Measurements from ENCODE around the gene CNBD2.
A peak's percentile ranks its signal among the peaks of the same experiment; 100 is the strongest.
"Not testable (repeated sequence)": the region's sequence is repeated elsewhere in the genome, so short reads cannot be mapped to it uniquely, and the experiment has no call there.

CNBD2 gene

GRCh38 chr20:36052117-36052513 is 83.7 kb downstream of the CNBD2 start:
- no peak for FAIRE-seq
- TF ChIP-seq TAF1 (IDR thresholded peaks at IDR 0.05; ENCODE audit: low read depth, low read length) (no peak), POLR2A (IDR thresholded peaks at IDR 0.05; ENCODE audit: low read depth, low read length) (no peak), PAX5 (IDR thresholded peaks at IDR 0.05; ENCODE audit: insufficient read depth, low read length, severe bottlenecking) (no peak), POLR2AphosphoS5 (IDR thresholded peaks at IDR 0.05; ENCODE audit: low read depth, low read length) (no peak), SPI1 (IDR thresholded peaks at IDR 0.05; ENCODE audit: low read depth, low read length) (no peak), POU2F2 (IDR thresholded peaks at IDR 0.05; ENCODE audit: low read depth, low read length) (no peak)

DNA sequence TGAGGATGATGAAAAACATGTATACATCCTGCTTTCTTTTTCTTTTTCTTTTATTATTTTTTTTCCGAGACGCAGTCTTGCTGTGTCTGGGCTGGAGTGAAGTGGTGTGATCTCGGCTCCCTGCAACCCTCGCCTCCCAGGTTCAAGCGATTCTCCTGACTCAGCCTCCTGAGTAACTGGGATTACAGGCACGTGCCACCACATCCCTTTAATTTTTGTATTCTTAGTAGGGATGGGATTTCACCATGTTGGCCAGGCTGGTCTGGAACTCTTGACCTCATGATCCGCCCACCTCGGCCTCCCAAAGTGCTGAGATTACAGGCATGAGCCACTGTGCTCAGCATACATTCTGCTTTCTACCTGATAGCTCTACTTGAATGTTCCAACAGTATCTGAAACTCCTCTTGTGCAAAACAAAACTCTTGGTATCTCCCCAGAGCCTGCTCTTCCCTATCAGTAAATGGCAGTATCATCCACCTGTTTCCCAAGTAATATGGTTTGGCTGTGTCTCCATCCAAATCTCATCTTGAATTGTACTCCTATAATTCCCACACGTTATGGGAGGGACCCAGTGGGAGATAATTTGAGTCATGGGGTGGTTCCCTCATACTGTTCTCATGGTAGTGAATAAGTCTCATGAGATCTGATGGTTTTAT is 85.6 kb downstream of the CNBD2 start:
- not testable (repeated sequence) for FAIRE-seq; DNase-seq (ENCODE audit: insufficient read length, low spot score)
- TF ChIP-seq SPI1 (IDR thresholded peaks at IDR 0.05; ENCODE audit: low read depth, low read length): 0 out of 2 replicates have a peak, but pooled peaks have one; percentile 19

More at GRCh38 chr20:36052117-36052513, 83.7 kb downstream of the CNBD2 start:
- DNase-seq (ENCODE audit: insufficient read length, low spot score): no peak

DNA sequence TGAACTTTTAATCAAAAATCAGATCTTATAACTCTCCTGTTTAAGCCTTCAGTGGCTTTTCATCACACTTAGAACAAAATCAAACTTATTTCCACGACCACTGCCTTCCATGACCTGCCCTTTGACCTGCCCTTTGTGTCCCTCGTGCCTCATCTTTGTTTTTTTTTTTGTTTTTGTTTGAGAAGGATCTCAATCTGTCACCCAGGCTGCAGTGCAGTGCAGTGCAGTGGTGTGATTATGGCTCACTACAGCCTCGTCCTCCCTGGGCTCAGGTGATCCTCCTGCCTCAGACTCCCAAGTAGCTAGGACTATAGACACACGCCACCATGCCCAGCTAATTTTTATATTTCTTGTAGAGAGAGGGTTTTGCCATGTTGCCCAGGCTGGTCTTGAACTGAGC is 86.8 kb downstream of the CNBD2 start:
- DNase-seq (ENCODE audit: insufficient read length, low spot score) (no peak), FAIRE-seq (no peak)
- TF ChIP-seq POLR2A (IDR thresholded peaks at IDR 0.05; ENCODE audit: low read depth, low read length): no peak
- TF ChIP-seq TAF1 (IDR thresholded peaks at IDR 0.05; ENCODE audit: low read depth, low read length): no peak
- no peak for TF ChIP-seq POU2F2 (IDR thresholded peaks at IDR 0.05; ENCODE audit: low read depth, low read length)
- TF ChIP-seq SPI1 (IDR thresholded peaks at IDR 0.05; ENCODE audit: low read depth, low read length): no peak
- no peak for TF ChIP-seq POLR2AphosphoS5 (IDR thresholded peaks at IDR 0.05; ENCODE audit: low read depth, low read length)
- TF ChIP-seq PAX5 (IDR thresholded peaks at IDR 0.05; ENCODE audit: insufficient read depth, low read length, severe bottlenecking): no peak

- TF ChIP-seq TAF1 (IDR thresholded peaks at IDR 0.05; ENCODE audit: low read depth, low read length) (no peak), PAX5 (IDR thresholded peaks at IDR 0.05; ENCODE audit: insufficient read depth, low read length, severe bottlenecking) (no peak), POU2F2 (IDR thresholded peaks at IDR 0.05; ENCODE audit: low read depth, low read length) (no peak), POLR2A (IDR thresholded peaks at IDR 0.05; ENCODE audit: low read depth, low read length) (no peak), POLR2AphosphoS5 (IDR thresholded peaks at IDR 0.05; ENCODE audit: low read depth, low read length) (no peak)
- DNase-seq (ENCODE audit: insufficient read length, low spot score): no peak
- FAIRE-seq: no peak
These were observed 92.3 kb downstream of the CNBD2 start for GRCh38 chr20:36060676-36061075.

- DNase-seq (ENCODE audit: insufficient read length, low spot score) (no peak), FAIRE-seq (no peak)
- TF ChIP-seq SPI1 (IDR thresholded peaks at IDR 0.05; ENCODE audit: low read depth, low read length) (no peak), TAF1 (IDR thresholded peaks at IDR 0.05; ENCODE audit: low read depth, low read length) (no peak), POLR2AphosphoS5 (IDR thresholded peaks at IDR 0.05; ENCODE audit: low read depth, low read length) (no peak)
These were observed 93.4 kb downstream of the CNBD2 start for GRCh38 chr20:36061754-36062153.

- FAIRE-seq: no peak
- TF ChIP-seq POLR2A (IDR thresholded peaks at IDR 0.05; ENCODE audit: low read depth, low read length): no peak
- no peak for TF ChIP-seq POLR2AphosphoS5 (IDR thresholded peaks at IDR 0.05; ENCODE audit: low read depth, low read length)
- no peak for TF ChIP-seq PAX5 (IDR thresholded peaks at IDR 0.05; ENCODE audit: insufficient read depth, low read length, severe bottlenecking)
- TF ChIP-seq TAF1 (IDR thresholded peaks at IDR 0.05; ENCODE audit: low read depth, low read length): no peak
- no peak for TF ChIP-seq POU2F2 (IDR thresholded peaks at IDR 0.05; ENCODE audit: low read depth, low read length)
- TF ChIP-seq SPI1 (IDR thresholded peaks at IDR 0.05; ENCODE audit: low read depth, low read length): no peak
- DNase-seq (ENCODE audit: insufficient read length, low spot score): no peak
These were observed 94.4 kb downstream of the CNBD2 start for GRCh38 chr20:36062799-36063198.

- no peak for DNase-seq (ENCODE audit: insufficient read length, low spot score)
- TF ChIP-seq POLR2A (IDR thresholded peaks at IDR 0.05; ENCODE audit: low read depth, low read length) (no peak), SPI1 (IDR thresholded peaks at IDR 0.05; ENCODE audit: low read depth, low read length) (no peak), POLR2AphosphoS5 (IDR thresholded peaks at IDR 0.05; ENCODE audit: low read depth, low read length) (no peak), PAX5 (IDR thresholded peaks at IDR 0.05; ENCODE audit: insufficient read depth, low read length, severe bottlenecking) (no peak), POU2F2 (IDR thresholded peaks at IDR 0.05; ENCODE audit: low read depth, low read length) (no peak), TAF1 (IDR thresholded peaks at IDR 0.05; ENCODE audit: low read depth, low read length) (no peak)
- FAIRE-seq: no peak
These were observed 95.7 kb downstream of the CNBD2 start for GRCh38 chr20:36063916-36064657.

GRCh38 chr20:36064658-36065426 is 96.5 kb downstream of the CNBD2 start:
- no peak for TF ChIP-seq POU2F2 (IDR thresholded peaks at IDR 0.05; ENCODE audit: low read depth, low read length)
- TF ChIP-seq SPI1 (IDR thresholded peaks at IDR 0.05; ENCODE audit: low read depth, low read length): no peak
- TF ChIP-seq TAF1 (IDR thresholded peaks at IDR 0.05; ENCODE audit: low read depth, low read length): no peak
- no peak for TF ChIP-seq POLR2A (IDR thresholded peaks at IDR 0.05; ENCODE audit: low read depth, low read length)
- FAIRE-seq (peak; percentile 88), DNase-seq (ENCODE audit: insufficient read length, low spot score) (peak; percentile 98)

DNA sequence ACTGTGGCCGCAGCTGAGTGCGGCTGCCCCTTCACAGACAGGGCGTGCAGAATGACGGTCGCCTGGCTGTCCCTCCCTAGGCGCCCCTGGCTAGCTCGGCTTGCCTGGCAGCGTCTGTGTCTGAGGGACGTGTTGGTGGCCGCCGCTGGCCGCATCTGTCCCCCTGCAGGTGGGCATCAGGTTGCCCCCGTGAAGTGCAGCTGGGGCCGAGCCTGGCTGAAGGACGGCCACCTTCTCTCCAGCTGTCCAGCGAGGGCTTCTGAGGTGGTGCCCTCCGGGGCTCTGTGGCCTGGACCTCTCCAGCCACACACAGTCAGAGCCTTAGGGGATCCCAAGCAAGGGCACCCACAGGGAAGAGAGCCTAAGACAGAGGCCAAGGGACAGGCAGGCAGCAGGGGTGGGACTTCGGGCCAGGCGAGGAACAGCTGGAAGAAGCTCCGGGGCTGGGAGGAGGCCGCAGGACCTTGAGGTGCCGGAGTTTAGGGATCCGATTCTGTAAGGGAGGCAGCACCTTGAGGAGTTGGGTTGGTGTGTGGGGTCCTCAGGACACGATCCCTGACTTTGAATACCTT is 97.1 kb downstream of the CNBD2 start:
- FAIRE-seq (no peak), DNase-seq (ENCODE audit: insufficient read length, low spot score) (no peak)
- TF ChIP-seq PAX5 (IDR thresholded peaks at IDR 0.05; ENCODE audit: insufficient read depth, low read length, severe bottlenecking) (no peak), POU2F2 (IDR thresholded peaks at IDR 0.05; ENCODE audit: low read depth, low read length) (no peak), POLR2AphosphoS5 (IDR thresholded peaks at IDR 0.05; ENCODE audit: low read depth, low read length) (no peak), TAF1 (IDR thresholded peaks at IDR 0.05; ENCODE audit: low read depth, low read length) (no peak), POLR2A (IDR thresholded peaks at IDR 0.05; ENCODE audit: low read depth, low read length) (no peak), SPI1 (IDR thresholded peaks at IDR 0.05; ENCODE audit: low read depth, low read length) (no peak)

Data from GM12891 (cell line).